ENCODE results near the gene MYORG.

Gene MYORG

DNA sequence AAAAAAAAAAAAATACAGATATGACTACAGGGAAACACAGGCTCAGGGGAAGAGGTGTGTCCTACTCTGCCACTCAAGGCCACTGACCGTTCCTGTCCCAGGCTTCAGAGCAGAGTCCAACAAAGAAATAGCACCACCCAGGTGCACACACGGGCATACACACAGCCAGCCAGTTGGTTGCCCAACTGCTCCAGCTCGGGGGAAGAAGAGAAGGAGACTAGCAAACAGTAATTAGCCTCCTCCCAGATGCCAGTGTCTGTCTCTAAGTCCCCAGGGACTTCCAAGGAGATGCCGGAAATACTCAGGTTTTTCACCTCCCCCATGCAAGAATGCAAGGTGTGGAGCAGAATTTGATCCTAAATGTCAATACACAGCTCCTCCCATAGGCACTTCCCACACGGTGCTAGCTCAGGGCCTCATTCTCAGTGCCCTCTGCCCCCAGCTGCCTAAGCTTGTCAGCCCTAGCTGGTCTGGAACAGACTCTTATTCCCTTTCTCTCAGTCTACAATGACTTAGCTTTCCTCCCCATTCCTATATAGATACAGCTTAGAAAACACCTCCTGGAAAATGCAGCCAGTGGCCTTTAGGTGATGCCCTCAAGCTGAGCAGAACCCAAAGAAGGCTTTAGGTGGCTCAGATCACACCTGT lies 1.7 kb downstream of the MYORG start:
- Histone ChIP-seq H3K4me1 (ENCODE audit: insufficient read depth, low read length, poor library complexity, severe bottlenecking) (peaks cover 20% of the 10 kb centered on the region), H2AFZ (ENCODE audit: low read length) (no peak overlapping the region), H3K36me3 (ENCODE audit: insufficient read depth, low read length) (no peaks in the 10 kb centered on the region), H3F3A (ENCODE audit: low read depth) (no peaks in the 10 kb centered on the region), H3K9me2 (replicated peaks; ENCODE audit: low read depth, low read length) (no peaks in the 10 kb centered on the region), H3K9me3 (ENCODE audit: insufficient read depth, low read depth, low read length) (no peaks in the 10 kb centered on the region), H4K20me1 (ENCODE audit: insufficient read depth, low read length, poor library complexity, severe bottlenecking) (no peaks in the 10 kb centered on the region), H3K4me2 (ENCODE audit: low read depth, low read length, poor library complexity, severe bottlenecking) (peak overlapping the region; percentile 81), H3K9ac (ENCODE audit: low read depth, low read length, poor library complexity, severe bottlenecking) (peak overlapping the region; percentile 85), H3K4me3 (ENCODE audit: low read length, poor library complexity, severe bottlenecking) (peak overlapping the region; percentile 86), H3K79me2 (ENCODE audit: insufficient read depth, low read length) (no peaks in the 10 kb centered on the region), H3K27me3 (ENCODE audit: insufficient read depth, low read length, poor library complexity, severe bottlenecking) (no peaks in the 10 kb centered on the region)
- TF ChIP-seq CTCF (conservative IDR thresholded peaks at IDR 0.05; ENCODE audit: low read length) (peak; percentile 38; the same call in 1 of the 2 replicates), EZH2phosphoT487 (IDR thresholded peaks at IDR 0.05; ENCODE audit: borderline replicate concordance) (no peak)

DNA sequence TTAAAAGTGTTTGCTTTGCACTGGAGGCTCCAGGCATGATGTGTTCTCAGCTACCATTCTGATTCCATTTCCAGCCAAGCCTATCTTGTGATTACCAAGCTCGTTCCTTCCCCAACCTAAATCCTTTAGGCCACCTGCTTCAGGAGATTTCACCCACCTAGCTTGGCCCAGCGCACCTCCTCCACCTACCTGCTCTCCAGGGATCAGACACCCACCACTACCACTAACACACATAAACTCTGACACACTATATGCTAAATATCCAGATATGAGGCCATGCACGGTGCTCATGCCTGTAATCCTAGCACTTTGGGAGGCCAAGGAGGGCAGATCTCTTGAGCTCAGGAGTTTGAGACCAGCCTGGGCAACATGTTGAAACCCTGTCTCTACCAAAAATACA lies 2.4 kb downstream of the MYORG start:
- no peaks in the 10 kb centered on the region for H4K20me1 ChIP-seq (ENCODE audit: insufficient read depth, low read length, poor library complexity, severe bottlenecking)
- no peaks in the 10 kb centered on the region for H3F3A ChIP-seq (ENCODE audit: low read depth)
- no peak overlapping the region for H2AFZ ChIP-seq (ENCODE audit: low read length)
- no peak for TF ChIP-seq EZH2phosphoT487 (IDR thresholded peaks at IDR 0.05; ENCODE audit: borderline replicate concordance)
- TF ChIP-seq CTCF (conservative IDR thresholded peaks at IDR 0.05; ENCODE audit: low read length): no peak
- H3K27me3 ChIP-seq (ENCODE audit: insufficient read depth, low read length, poor library complexity, severe bottlenecking): no peaks in the 10 kb centered on the region
- no peaks in the 10 kb centered on the region for H3K79me2 ChIP-seq (ENCODE audit: insufficient read depth, low read length)
- H3K9me2 ChIP-seq (replicated peaks; ENCODE audit: low read depth, low read length): no peaks in the 10 kb centered on the region
- no peak overlapping the region for H3K4me3 ChIP-seq (ENCODE audit: low read length, poor library complexity, severe bottlenecking)
- no peak overlapping the region for H3K4me2 ChIP-seq (ENCODE audit: low read depth, low read length, poor library complexity, severe bottlenecking)
- no peak overlapping the region for H3K9ac ChIP-seq (ENCODE audit: low read depth, low read length, poor library complexity, severe bottlenecking)
- peaks cover 20% of the 10 kb centered on the region for H3K4me1 ChIP-seq (ENCODE audit: insufficient read depth, low read length, poor library complexity, severe bottlenecking)
- no peaks in the 10 kb centered on the region for H3K9me3 ChIP-seq (ENCODE audit: insufficient read depth, low read depth, low read length)
- no peaks in the 10 kb centered on the region for H3K36me3 ChIP-seq (ENCODE audit: insufficient read depth, low read length)

- no peaks in the 10 kb centered on the region for H3K27me3 ChIP-seq (ENCODE audit: insufficient read depth, low read length, poor library complexity, severe bottlenecking)
- no peak overlapping the region for H3K4me3 ChIP-seq (ENCODE audit: low read length, poor library complexity, severe bottlenecking)
- no peak overlapping the region for H2AFZ ChIP-seq (ENCODE audit: low read length)
- no peaks in the 10 kb centered on the region for H3K9me2 ChIP-seq (replicated peaks; ENCODE audit: low read depth, low read length)
- no peaks in the 10 kb centered on the region for H3K9me3 ChIP-seq (ENCODE audit: insufficient read depth, low read depth, low read length)
- no peaks in the 10 kb centered on the region for H4K20me1 ChIP-seq (ENCODE audit: insufficient read depth, low read length, poor library complexity, severe bottlenecking)
- peaks cover 20% of the 10 kb centered on the region for H3K4me1 ChIP-seq (ENCODE audit: insufficient read depth, low read length, poor library complexity, severe bottlenecking)
- no peaks in the 10 kb centered on the region for H3K36me3 ChIP-seq (ENCODE audit: insufficient read depth, low read length)
- H3K4me2 ChIP-seq (ENCODE audit: low read depth, low read length, poor library complexity, severe bottlenecking): no peak overlapping the region
- TF ChIP-seq CTCF (conservative IDR thresholded peaks at IDR 0.05; ENCODE audit: low read length) (no peak), EZH2phosphoT487 (IDR thresholded peaks at IDR 0.05; ENCODE audit: borderline replicate concordance) (no peak)
- H3K79me2 ChIP-seq (ENCODE audit: insufficient read depth, low read length): no peaks in the 10 kb centered on the region
- no peak overlapping the region for H3K9ac ChIP-seq (ENCODE audit: low read depth, low read length, poor library complexity, severe bottlenecking)
- H3F3A ChIP-seq (ENCODE audit: low read depth): no peaks in the 10 kb centered on the region
These were observed 2.9 kb downstream of the MYORG start for GRCh38 chr9:34373749-34374148.

Data from Loucy (cell line).